Ishikawa (cell line): Measurements from ENCODE around the gene SPOUT1.

Experiments
- CEBPB ChIP-seq: IDR thresholded peaks from 2 replicates; pipeline ENCODE4 v1.6.1; 2012
- EGR1 ChIP-seq: IDR thresholded peaks from 2 replicates; pipeline ENCODE4 v1.6.1; 2012
- EP300 ChIP-seq: IDR thresholded peaks from 2 replicates; pipeline ENCODE4 v1.6.1; 2012; ENCODE audit warnings: borderline replicate concordance
- FOXM1 ChIP-seq: IDR thresholded peaks from 2 replicates; pipeline ENCODE4 v1.6.1; 2012; ENCODE audit warnings: low read depth, borderline replicate concordance
- NFIC ChIP-seq: IDR thresholded peaks from 2 replicates; pipeline ENCODE4 v1.6.1; 2012
- RAD21 ChIP-seq: IDR thresholded peaks from 2 replicates; pipeline ENCODE4 v1.6.1; 2012; ENCODE audit warnings: low read depth
- TAF1 ChIP-seq: IDR thresholded peaks from 2 replicates; pipeline ENCODE4 v1.6.1; 2012; ENCODE audit warnings: low read depth, mild to moderate bottlenecking
- TEAD4 ChIP-seq: IDR thresholded peaks from 2 replicates; pipeline ENCODE4 v1.6.1; 2012
- USF1 ChIP-seq: IDR thresholded peaks from 2 replicates; pipeline ENCODE4 v1.6.1; 2012
- YY1 ChIP-seq: IDR thresholded peaks from 2 replicates; pipeline ENCODE4 v1.6.1; 2012; ENCODE audit warnings: low read depth
- TF ChIP-seq, protein P1 (sequence below): IDR thresholded peaks from 2 replicates; pipeline ENCODE4 v1.6.1; 2012
- TF ChIP-seq, protein P2 (sequence below): IDR thresholded peaks from 2 replicates; pipeline ENCODE4 v1.6.1; 2012; ENCODE audit warnings: low read depth, mild to moderate bottlenecking

- TF ChIP-seq CEBPB (no peak), EGR1 (no peak), TEAD4 (no peak), RAD21 (no peak), EP300 (no peak), FOXM1 (no peak), YY1 (no peak), USF1 (no peak), NFIC (no peak), TAF1 (no peak)
- TF ChIP-seq, protein P1, sequence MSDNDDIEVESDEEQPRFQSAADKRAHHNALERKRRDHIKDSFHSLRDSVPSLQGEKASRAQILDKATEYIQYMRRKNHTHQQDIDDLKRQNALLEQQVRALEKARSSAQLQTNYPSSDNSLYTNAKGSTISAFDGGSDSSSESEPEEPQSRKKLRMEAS, result no peak
- TF ChIP-seq, protein P2, sequence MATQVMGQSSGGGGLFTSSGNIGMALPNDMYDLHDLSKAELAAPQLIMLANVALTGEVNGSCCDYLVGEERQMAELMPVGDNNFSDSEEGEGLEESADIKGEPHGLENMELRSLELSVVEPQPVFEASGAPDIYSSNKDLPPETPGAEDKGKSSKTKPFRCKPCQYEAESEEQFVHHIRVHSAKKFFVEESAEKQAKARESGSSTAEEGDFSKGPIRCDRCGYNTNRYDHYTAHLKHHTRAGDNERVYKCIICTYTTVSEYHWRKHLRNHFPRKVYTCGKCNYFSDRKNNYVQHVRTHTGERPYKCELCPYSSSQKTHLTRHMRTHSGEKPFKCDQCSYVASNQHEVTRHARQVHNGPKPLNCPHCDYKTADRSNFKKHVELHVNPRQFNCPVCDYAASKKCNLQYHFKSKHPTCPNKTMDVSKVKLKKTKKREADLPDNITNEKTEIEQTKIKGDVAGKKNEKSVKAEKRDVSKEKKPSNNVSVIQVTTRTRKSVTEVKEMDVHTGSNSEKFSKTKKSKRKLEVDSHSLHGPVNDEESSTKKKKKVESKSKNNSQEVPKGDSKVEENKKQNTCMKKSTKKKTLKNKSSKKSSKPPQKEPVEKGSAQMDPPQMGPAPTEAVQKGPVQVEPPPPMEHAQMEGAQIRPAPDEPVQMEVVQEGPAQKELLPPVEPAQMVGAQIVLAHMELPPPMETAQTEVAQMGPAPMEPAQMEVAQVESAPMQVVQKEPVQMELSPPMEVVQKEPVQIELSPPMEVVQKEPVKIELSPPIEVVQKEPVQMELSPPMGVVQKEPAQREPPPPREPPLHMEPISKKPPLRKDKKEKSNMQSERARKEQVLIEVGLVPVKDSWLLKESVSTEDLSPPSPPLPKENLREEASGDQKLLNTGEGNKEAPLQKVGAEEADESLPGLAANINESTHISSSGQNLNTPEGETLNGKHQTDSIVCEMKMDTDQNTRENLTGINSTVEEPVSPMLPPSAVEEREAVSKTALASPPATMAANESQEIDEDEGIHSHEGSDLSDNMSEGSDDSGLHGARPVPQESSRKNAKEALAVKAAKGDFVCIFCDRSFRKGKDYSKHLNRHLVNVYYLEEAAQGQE, result no peak
Observed at GRCh38 chr9:128800061-128800460, 29.5 kb downstream of the SPOUT1 start.
